Measurements from ENCODE around the gene GARIN5A.

GRCh38 chr19:50437862-50438449 lies 38.7 kb downstream of the GARIN5A start:
- TF ChIP-seq EZH2 (IDR thresholded peaks at IDR 0.05; ENCODE audit: low read length, unreplicated experiment) (no peak), EZH2phosphoT487 (IDR thresholded peaks at IDR 0.05; ENCODE audit: borderline replicate concordance, low read length) (no peak)
- TF ChIP-seq, protein P1, sequence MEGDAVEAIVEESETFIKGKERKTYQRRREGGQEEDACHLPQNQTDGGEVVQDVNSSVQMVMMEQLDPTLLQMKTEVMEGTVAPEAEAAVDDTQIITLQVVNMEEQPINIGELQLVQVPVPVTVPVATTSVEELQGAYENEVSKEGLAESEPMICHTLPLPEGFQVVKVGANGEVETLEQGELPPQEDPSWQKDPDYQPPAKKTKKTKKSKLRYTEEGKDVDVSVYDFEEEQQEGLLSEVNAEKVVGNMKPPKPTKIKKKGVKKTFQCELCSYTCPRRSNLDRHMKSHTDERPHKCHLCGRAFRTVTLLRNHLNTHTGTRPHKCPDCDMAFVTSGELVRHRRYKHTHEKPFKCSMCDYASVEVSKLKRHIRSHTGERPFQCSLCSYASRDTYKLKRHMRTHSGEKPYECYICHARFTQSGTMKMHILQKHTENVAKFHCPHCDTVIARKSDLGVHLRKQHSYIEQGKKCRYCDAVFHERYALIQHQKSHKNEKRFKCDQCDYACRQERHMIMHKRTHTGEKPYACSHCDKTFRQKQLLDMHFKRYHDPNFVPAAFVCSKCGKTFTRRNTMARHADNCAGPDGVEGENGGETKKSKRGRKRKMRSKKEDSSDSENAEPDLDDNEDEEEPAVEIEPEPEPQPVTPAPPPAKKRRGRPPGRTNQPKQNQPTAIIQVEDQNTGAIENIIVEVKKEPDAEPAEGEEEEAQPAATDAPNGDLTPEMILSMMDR (conservative IDR thresholded peaks at IDR 0.05; ENCODE audit: low read depth, low read length), result no peak
